ENCODE measurements around the gene IL1A.

Gene IL1A

DNA sequence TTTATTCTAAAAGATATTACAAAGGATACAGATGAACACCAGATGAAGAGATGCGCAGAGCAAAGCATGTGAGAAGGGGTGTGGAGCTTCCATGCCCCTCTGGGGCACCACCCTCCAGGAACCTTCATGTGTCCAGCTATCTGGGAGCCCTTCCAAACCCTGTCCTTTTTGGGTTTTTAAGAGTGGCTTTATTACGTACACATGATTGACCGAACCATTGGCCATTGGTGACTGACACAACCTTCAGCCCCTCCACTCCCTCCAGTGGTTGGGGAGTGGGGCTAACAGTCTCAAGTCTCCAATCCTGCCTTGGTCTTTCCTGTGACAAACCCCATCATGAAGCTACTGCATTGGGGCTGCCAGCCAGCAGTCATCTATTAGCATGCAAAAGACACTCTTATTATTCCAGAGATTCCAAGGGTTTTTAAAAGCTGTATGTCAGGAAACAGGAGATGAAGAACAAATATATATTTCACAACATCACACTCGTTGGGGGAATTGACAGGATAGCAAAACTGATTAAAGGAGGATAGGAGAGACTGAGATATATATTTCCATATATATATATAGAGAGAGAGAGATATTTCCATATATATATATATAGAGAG, 32.9 kb upstream of the IL1A start:
- DNase-seq = no peak

DNA sequence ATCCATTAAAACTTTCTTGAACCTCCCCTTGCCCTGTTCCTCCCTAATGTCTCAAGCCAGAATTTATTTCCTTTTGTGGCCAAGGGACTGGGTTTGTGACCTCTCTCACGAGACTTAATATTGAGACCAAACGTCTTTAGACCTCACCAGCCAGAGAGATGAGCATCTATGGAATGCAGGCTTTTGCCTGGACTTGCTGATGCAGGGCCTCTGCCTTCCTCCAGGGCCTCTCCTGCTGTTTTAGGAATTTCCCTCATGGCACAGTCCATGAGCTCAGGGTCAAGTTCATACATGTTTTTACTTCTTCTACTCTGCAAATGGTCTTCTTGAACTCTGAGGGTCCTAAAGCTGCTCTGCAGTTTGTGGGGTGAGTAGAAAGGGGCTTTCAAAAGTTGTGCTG, 30.0 kb upstream of the IL1A start:
- DNase-seq = no peak

DNA sequence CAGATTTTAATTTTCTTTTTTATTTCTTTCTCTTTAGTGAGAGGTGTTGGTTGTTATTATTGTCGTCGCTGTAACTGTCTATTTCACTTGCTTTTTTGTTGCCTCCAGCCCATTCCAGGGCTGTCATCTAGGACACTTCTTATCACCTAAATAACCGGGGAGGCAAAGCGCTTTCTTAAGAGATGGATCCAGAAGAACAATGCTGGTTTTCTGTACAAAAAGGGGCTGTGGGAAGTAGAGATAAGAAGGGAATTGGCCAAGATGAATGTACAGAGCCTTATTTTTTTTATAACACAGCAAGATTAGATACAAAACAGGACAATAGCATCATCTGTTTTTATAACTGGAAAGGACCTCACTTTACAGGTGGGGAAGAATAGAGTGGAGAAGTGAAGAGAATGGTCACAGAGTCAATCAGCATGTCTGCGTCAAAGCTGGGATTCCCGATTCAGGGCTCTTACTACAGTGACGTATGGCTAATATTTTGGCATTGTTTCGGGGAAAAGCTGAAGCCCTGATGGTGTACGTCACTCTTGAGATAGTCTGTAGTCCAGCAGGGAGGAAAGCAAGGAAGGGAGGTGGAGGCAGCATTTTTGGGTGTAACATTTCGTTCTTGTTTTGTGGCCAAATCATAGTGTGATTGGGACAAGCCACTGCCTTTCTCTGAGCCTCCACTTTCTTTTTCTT, 29.1 kb upstream of the IL1A start:
- DNase-seq = no peak

DNA sequence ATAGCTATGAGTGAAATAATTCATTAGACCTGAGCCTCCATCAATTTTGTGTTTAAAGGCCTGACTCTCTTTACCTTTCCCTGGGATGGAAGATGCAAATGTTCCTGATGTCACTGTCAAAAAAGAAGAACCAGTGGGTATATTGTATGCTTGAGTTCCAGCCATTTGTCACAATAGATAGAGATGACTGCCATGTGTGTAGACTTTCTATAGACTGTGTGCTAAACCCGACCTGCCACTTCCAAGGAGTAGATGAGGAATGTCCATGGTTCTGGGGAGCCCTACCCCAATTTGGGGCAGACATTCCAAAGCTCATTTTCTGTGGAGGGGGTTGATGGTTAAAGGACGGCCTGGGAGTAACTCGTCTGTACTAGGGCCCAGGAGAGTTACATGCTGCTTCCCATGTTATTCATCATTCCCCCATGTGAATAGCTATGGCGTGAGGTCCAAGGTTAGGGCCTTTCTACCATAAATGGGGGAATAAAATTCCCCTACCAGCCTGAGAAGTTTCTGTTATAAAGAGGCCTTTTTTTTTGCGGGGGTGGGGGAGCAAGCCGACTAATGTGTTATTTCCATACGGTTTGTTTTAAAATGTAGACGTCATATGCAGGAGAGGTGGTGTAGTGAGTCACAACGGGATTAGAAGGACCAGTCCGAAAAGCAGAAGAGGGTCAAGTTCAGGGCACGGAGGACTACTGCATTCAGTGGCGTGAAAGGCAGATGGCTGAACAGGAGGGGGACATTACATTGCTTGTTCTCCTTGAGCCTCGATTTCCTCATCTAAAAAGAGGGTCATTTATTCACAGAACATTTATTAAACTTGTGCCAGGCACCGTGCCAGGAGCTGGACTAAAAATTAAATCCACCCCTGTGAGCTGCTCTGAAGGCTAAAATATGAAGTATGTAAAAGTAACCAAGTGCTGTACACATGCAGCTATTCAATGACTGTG, 28.3 kb upstream of the IL1A start:
- DNase-seq = no peak

DNA sequence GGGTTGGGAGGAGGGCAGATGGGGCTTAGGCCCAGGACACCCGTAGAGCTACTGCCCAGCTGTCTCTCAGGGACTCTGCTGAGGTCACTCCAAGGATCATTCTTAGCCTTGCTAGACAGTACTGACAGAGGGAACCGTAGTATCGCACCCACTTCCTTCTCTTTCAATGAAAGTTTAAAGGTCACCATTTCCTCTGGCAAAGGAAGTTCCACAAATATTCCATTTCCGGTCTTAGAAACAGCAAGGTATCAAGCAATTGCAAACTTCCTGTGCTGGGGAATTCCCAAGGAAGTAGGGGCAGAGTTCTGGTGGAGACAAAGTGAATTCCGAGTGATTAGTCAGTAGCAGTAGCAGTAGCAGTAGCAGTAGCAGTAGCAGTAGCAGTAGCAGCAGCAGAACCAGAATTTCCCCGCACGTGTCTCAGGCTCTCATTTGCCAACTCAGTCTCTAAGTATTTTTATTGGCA, 27.6 kb upstream of the IL1A start:
- peak; percentile 57 for DNase-seq

DNA sequence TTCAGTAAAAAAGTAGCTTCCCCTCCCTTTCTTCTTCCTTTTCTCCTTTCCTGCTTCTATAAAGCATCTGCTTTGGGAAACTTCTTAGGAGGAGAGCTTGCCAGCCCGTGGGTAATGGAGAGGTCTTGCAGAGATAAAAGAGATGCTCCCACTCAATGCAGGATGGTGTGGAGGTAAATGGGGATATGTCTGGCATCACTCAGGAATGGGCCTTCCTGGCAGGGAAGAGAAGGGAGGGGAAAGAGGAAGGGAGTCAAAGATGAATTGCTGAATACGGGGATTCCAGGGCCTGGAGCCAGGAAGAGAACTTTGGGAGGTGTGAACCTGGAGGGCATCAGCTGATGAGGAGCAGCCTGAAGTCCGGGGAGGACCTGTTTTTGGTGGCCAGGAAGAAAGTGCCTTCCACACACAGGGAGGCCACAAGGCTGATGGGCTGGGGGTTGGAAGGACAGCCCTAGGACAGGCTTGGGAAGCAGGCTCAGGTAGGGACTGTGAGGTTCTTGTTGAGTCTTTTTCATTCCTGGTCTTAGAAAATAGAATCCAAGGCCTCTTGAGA, 27.1 kb upstream of the IL1A start:
- no peak for DNase-seq

DNA sequence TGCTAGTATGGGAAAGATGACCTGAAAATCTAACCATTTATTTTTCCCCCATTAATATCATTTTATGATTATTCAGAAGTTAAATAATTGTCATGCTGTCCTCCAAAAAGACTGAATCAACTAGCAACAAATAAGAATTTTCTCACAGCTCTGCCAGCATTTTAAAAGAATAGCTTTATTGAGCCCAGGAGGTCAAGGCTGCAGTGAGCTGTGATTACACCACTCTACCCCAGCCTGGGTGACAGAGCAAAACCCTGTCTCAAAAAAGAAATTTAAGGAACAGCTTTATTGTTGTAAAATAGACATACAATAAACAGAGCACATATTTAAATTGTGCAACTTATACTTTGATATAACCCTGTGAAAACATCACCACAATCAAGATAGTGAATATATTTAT, 24.8 kb upstream of the IL1A start:
- no peak for DNase-seq

DNA sequence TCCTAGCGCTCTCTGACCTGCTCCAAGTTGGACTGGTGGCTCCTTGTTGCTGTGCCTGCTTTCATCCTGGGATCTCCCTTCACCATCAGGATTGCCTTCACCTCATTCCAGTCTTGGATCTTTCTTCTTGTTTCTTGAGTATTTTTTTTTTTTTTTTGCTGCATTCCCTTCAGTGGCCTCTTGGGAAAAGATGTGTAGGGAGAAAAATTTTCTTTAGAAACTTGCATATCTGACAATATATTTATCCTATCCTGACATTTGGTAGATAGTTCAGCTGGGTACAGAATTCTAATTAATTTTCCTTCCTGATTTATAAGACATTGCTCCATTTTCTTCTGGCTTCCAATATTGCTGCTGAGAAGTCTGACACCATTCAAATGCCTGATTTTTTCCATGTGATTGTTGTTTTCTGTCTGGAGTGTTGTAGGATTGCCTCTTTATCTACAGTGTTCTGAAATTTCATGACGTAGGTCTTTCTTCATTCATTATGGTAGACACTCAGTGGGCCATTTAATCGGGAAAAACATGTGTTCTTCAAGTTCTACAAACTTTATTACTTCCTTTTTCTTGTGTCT, 23.0 kb upstream of the IL1A start:
- no peak for DNase-seq

DNA sequence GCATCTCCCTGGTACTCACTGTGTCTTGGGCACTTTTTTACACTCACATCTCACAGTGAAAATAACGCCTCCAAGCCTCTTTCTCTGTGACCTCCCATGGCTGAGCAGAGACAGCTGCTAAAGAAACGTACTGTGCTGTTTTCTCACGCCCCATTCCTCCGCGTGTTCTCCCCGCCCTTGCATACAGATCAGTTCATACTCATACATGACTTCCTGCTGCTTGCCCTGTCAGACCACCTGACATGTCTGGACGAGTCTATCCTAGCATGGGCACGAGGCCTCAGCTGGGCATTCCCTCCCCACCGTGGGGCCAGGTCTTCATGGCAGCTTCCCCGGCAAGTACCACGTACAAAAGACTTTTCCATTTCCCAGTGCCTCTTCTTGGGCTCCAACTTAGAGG, 21.2 kb upstream of the IL1A start:
- DNase-seq = no peak

DNA sequence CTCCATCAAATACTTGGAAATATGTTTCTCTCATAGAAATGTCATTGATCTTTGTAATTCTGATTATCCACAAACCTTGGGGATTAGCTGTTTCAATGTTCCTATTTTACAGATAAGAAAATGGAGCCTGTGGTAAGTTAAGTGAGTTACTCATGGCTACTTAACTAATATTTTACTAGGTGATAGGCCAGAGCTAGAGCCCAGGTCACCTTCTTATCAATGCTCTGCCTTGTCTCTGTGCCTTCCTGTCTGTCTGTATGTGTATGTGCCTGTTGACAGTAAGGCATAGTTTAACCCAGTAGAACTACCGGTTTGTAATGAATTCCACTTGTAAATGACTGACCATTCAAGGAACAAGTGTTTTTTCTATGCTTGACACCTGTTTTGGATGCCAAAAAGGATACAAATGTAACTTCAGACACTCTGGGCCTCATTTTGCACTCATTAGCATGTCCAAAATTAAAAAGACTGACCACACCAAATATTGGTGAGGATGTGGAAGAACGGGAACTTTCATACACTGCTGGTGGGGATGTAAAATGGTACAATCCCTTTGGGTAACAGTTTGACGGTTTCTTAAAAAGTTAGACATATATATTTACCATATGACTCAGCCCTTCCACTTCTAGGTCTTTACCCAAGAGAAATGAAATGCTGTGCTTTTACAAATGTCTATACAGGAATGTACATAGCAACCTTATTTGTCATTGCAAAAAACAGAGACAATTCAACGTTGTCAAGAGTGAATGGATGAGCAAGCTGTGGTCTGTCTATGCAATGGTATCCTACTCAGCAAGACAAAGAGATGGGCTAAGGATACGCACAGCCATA, 19.6 kb upstream of the IL1A start:
- no peak for DNase-seq

DNA sequence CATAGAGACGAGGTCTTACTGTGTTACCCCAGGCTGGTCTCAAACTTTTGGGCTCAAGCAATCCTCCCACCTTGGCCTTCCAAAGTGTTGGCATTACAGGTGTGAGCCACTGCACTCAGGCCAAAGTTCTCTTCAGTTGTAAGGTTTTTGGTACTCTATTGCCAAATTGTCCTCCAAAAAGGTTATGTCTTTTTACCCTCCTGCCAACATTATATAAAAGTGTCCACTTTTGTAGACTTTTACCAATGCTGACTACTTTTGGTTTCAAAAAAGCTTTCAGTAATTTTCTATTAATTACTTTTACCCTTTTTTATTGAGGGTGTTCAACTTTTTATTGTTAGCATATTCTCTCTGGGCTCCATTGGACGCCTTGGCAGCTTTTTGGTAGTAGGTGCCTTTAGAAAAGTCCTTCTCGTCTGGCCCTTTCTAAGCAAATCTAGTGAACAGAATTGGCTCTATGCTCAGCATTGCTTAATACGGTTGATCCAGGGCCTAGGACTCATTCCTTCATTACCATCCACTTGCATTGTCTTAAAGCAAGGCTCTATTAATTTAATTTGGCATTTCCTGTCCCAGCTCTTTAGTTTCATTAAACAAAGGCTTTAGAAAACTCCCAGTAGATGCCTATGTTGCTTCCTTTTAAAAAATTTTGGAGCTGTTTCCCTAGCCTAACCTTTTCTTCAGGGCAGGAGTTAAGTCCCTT, 16.7 kb upstream of the IL1A start:
- DNase-seq = no peak

DNA sequence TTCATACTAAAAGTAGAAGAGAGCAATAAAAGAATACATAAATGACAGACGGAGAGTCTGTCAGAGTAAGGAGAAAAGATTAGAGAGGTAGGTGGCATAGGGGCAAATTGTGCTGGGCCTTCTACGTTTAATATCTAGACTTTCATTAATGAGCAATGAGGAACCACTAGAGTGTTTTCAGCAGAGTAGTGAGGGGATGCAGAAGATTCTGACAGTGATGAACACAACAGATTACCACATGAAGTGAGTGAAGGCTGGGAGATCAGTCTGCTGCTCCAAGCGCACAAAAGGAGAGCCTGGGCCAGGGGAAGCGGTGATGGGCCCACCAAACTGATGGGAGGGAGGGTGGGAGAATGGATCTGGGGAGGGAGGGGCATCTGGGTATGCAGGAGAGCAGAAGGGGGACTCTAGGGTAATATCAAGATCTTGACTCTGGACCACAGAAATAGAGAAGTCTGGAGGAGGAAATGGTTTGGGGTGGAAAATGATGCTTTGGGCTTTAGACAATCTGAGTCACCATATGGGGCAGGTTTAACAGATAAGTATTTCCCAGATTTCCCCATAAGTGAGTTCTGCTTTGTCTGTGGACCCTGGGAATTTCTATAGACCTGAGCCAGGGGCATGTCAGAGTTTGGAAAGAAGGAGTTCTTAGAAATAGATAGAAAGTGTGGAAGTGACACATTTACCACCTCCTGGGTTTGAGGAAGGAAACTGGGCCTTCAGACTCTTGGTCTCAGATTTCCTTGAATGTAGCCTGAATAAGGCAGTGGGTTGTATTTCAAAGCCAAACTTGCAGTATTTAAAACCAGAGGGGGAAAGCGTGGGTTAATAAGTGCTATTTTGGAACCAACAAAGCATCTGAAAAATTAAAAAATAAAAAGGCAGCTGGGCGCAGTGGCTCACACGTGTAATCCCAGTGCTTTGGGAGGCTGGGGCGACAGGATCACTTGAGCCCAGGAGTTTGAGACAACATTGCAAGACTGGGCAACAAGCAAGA, 15.0 kb upstream of the IL1A start:
- peak; percentile 61 for DNase-seq

DNA sequence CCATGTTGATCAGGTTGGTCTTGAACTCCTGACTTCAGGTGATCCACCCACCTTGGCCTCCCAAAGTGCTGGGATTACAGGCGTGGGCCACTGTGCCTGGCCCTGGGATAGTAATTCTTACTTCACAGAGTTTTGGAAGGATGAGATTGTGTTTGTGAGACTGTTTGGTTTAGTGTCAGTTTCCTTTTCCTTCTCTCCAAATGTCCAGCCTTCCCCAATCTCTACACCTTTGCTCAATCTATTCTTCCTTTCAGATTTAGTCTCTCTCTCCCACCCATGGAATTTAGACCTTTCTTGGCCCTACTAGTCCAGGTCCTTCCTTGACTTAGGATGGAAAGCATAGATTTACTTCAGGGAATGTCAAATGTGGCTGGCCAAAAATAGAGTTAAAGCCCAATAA, 12.2 kb upstream of the IL1A start:
- DNase-seq = no peak

DNA sequence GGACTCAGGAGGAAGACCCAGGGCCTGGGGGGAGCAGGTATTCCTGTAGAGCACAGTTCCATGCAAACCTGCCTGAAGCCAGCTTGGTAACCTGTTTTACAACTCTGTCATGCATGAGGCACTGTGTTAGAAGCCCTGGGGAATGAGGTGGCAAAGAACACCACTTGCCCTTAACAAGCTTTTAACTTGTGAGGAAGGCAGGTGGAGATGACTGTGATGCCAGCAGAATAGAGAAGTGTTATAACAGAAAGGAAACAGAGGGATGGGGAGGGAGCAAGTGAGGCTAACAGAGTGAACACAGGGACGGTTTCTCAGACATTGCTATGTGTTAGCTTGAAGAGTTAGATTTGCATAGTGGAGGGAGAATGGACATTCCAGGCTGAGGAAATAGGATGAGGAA, 11.5 kb upstream of the IL1A start:
- peak; percentile 55 for DNase-seq

DNA sequence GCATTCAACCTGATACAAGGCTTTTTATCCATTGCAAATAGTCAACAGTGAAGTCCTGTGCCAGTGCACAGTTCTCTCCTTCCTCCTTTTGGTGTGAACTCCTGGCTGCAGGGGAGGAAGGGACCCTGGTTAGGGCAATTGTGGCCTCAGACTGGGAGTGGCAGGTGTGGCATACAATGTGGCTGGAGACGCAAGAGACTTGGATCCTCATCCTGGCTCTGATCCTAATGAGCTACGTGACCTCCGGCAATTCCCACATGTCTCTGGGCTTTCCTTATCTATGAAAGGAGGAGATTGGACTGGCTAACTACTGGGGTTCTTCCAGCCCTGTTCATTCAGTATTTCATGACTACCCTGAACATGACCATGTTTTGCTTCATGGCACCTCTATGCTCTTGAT, 10.5 kb upstream of the IL1A start:
- DNase-seq = peak; percentile 22

DNA sequence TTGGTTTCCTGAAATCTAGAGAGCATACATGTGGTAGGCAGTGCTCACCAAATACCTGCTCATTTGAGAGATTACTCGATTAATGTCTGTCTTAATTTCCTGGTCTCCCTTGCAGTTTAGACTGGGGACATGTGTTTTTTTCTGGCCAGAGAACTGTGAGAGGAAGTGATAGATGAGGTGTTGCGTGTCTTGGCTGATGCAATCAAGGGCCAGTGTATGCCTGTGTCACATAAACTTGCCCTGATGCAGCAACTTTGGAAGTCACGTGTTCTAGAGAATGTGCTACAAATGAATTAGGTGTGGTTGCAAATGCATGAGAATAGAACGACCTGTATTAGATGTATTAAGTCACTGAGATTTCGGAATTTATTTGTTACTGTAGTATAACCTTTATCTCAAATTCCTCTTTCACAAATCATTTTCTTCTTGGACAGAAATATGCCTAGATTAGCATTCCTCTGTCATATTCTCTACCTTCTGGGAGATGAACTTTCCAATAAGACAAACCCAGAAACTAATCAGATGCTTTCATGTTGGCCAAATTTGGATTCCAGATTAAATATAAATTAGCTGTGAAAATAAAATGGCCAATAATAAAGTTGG, 9.9 kb upstream of the IL1A start:
- peak; percentile 96 for DNase-seq

DNA sequence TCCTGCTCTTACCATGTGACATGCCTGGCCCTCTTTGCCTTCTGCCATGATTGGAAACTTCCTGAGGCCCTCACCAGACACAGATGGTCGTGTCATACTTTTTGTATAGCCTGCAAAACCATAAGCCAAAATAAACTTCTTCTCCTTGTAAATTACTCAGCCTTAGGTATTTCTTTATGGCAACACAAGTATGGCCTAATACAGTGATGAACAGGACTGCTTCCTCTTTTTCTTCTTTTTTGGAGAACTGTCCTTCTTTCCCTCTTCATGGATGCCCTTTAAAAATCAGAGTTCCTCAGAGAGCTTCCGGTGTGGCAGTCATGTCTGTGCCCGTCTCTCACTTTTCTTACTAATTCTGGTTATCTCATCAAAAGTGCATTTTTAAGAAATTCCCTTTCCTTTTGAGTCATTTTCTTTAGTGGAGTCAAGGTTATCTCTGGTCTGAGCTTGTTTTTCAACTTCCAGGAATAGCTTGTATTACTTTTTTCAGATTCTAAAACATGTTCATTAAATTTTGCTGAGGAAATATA, 9.2 kb upstream of the IL1A start:
- peak; percentile 88 for DNase-seq

DNA sequence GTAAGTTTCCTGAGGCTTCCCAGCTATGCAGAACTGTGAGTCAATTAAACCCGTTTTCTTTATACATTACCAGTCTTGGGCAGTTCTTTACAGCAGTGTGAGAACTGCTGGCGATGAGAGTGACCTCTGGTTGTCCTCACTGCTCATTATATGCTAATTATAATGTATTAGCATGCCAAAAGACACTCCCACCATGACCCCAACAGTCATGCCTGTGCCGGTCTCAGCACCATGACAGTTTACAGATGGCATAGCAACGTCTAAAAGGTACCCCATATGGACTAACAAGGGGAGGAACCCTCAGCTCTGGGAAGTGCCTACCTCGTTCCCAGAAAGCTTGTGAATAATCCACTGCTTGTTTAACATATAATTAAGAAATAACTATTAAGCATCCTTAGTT, 8.1 kb upstream of the IL1A start:
- DNase-seq = no peak

DNA sequence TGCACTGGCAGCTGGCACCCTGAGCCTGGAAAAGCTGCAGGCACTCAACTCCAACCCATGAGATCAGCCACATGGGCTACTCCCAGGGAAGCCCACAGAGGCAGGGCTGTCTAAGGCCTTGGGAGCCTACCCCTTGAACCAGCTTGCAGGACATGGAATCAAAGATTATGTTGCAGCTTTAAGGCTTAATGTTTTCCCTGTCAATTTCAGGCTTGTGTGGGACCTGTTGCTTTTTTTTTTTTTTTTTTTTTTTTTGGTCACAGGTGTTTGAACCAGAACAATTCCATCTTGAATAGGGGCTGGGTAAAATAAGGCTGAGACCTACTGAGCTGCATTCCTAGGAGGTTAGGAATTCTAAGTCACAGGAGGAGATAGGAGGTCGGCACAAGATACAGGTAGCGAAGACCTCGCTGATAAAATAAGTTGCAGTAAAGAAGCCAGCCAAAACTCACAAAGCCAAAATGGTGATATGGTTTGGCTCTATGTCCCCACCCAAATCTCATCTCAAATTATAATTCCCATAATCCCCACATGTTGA, 7.5 kb upstream of the IL1A start:
- DNase-seq = no peak
